Measurements from ENCODE around the gene IL4R.
"Not testable (repeated sequence)": the region's sequence is repeated elsewhere in the genome, so short reads cannot be mapped to it uniquely, and the experiment has no call there.

The IL4R gene

DNA sequence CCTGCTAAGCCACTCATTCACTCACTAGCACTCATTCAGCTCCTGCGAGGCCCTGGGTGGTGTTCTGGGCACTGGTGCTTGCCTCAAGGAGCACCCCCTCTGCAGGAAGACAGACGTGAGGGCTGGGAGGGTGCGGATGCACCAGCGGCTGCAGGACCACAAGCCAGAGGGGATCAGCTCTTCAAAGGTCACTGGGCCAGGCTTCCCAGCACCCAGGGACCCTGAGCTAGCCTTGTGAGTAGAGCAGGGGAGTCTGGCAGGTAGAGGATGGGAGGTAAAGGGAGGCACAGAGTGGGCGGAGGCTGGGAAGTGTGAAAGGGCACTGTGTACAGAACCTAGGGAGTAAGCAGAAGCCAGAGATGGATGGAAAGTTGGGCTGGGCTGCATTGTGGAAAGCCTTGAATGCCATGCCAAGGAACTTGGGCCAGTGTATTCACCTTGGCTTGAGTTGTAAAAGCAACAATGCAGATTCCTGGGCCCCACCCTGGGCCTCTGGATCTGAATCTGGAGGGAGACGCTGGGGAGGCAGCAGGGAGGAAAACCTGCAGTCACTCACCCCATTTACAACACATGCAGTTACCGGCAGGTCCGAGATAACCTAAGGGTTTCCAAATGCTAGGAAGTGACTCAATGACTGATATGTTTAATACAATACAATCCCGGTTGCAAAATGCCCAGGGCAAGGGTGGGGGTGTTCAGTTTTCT is 1.7 kb downstream of the IL4R start:
- peak; percentile 51 for DNase-seq (ENCODE audit: low spot score)

DNA sequence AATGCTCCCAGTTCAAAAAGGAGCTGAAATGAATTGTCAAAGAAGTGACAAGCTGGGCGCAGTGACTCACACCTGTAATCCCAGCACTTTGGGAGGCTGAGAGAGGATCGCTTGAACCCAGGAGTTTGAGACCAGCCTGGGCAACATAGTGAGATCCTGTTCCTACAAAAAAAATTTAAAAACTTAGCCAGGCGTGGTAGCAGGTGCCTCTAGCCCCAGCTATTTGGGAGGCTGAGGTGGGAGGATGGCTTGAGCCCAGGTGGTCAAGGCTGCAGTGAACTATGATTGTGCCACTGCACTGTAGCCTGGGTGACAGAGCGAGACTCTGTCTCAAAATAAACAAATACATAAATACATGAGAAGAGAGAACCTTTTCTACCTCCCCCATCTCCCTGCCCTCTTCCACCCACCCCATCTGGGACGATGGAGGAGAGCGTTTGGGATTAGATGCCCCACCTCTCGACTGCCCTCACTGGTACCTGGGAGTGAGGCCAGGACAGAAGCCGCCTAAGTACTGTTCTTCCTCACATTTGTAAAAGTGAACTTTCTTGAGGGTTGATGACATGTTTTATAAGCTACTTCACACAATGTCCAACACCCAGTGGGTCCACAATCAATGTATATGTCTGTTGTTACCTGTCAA is 2.4 kb downstream of the IL4R start:
- DNase-seq (ENCODE audit: low spot score): no peak

DNA sequence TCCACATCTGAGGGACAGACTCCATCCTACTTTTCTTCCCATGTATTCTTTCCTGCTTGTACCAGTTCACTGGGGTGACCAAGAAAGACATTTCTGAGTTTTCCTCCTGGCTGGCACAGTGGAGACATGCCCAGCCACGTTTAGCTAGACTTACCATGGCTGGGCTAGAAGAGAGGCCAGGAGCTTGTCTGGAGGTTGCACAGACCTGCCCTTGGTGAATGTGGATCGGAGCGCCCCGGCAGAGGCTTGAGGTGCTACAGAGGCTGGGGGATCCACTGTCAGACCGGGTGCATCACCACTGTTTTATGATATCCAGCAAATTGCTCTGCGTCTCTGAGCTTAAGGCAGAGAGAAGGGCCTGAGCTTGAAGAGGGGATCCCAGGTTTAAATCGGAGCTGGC is 3.5 kb downstream of the IL4R start:
- DNase-seq (ENCODE audit: low spot score): no peak

DNA sequence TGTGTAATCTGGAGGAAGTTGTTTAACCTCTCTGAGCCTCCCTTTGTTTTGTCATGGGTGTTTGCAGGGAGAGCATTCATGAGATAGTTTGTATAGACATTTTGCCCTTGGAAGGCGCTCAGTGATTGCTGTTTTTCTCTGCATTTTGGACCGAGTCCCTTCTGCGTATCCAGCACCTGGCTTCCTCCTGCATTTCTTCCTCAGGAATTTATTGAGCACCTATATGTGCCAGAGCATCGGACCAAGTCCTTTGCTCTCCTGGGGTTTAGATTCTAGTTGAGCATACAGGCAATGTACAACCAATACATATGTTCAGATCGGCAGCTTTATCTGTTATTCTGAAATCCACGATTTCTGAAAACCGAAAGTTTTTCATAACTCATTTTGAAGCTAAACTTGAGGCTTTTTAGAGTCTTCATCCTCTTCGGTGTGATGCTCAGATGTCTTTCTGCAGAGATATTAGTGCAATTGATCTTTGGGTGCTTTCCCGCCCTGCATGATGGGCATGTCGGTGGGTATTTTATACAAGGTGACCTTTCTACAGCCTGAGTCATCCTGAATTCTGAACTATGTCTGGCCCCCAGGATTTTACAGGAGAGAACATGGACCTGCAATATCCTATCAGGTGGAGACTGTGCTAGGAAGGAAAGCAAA is 4.1 kb downstream of the IL4R start:
- DNase-seq (ENCODE audit: low spot score): no peak

DNA sequence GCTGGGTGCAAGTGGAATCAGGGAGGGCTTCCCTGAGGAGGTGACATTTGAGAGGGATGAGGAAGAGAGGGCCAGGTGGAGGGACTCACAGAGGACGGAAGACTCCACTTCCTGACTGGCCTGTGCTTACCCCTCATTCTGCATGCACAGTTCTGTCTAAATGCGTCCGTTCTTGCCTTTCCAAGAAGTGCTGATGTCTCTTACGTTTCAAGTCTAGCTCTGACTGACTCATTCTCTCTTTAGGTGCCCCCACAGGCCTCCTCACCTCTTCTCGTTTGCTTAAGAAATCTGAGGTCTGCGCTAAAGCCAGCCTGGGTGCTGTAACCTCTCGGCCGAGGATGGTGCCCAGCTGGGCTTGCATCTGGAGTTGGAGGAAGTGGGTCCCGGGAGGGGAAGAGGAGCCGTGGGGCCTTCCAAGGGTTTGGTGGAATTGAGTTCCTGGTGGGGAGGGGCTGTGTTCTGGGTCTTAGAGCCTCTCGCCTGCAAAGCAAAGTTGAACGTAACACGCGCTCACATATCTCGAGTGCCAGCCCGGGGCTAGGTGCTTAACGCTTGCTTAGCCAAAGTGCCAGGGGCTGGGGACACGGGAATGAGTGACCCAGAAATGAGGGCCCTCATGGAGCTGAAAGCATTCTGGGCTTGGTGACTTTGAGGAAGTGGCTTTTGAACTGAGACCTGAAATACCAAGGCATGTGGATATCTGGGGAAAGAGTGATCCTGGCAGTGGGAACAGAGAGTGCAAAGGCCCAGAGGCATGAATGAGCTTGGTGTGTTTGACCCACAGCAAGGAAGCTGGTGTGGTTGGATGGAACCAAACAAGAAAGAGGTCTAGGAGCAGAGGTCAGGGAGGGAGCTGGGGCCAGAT is 4.8 kb downstream of the IL4R start:
- no peak for DNase-seq (ENCODE audit: low spot score)

DNA sequence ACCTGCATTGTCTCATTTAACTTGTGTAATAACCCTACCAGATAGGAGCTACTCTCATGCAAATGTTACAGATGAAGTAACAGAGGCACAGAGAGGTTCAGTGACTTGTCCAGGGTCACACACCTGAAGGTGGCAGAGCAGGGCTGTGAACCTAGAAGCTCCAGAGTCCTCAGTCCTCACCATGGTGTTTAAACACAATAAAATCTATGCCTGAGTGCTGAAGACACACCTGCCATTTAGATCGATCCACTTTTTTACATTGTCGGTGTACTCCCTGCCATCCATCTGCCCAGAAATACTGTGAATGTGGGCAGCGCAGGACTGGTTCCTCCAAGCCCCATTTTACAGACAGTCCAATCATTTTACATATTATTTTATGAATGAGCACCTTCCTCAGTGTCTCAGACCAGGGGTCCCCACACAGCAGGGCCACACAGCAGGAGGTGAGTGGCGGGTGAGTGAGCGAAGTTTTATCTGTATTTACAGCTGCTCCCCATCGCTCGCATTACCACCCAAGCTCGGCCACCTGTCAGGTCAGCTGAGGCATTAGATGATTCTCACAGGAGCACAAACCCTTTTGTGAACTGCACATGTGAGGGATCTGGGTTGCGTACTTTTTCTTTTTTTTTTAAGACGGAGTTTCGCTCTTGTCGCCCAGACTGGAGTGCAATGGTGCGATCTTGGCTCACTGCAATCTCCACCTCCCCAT is 5.6 kb downstream of the IL4R start:
- DNase-seq (ENCODE audit: low spot score): no peak

DNA sequence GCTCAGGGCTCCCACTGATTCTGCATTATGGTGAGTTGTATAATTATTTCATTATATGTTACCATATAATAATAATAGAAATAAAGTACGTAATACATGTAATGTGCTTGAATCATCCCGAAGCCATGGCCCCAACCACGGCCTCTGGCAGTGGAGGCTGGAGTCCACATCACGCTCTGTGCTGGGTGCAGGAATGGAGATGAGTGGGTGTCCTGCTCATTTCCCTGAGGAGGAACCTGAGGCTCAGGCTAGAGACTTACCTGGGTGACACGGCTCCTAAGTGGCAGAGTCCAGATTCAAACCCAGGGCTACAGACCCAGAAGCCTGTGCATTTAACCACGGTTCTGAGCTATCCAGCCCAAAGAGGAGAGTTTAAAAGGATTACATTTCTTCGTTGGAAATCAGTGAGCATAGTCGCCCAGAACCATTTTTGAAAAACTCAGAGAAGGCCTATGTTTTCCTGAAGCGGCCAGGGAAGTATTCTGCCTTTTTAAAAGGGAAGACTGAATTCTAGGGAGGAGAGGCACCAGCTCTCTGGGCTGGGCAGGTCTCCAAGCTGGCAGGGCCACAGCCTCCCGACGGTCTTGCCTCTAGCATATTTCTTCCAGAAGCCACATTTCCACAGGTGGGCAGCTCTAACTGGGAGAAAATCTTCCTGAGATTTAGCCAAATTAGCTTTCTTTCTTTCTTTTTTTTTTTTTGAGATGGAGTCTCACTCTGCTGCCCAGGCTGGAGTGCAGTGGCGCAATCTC is 6.7 kb downstream of the IL4R start:
- DNase-seq (ENCODE audit: low spot score): no peak

DNA sequence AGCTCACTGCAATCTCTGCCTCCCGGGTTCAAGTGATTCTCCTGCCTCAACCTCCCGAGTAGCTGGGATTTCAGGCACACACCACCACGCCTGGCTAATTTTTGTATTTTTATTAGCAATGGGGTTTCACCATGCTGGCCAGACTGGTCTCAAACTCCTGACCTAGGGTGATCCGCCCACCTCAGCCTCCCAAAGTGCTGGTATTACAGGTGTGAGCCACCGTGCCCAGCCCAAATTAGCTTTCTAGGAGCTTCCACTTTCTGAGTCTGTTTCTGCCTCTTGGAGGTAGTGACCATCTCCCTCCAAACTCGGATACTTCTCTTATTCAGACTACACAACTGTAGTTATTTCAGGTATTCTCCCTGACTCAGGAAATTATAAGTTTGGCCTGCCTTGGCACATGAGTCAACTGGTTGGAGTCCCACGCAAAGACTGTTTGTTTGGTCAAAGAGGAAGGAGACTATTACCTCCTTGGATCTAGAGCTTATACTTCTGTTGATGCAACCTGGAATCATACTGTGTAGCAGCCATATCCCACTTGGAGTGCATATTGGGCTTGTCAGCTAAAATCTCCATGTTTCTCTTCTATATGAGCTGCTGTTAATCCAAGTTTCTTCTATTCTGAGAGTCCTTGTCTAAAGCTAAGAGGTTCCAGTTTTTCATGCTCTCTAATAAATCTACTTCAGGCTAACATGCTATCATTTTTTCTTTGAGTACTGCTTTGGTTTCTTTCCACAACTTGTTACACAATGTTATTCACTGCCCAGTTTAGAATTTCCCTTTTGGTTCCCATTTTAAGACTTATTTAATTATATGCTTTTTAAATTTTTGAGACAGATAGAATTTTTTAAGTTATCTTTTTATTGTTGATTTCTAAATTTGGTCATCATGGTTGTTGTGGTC is 7.5 kb downstream of the IL4R start:
- no peak for DNase-seq (ENCODE audit: low spot score)

DNA sequence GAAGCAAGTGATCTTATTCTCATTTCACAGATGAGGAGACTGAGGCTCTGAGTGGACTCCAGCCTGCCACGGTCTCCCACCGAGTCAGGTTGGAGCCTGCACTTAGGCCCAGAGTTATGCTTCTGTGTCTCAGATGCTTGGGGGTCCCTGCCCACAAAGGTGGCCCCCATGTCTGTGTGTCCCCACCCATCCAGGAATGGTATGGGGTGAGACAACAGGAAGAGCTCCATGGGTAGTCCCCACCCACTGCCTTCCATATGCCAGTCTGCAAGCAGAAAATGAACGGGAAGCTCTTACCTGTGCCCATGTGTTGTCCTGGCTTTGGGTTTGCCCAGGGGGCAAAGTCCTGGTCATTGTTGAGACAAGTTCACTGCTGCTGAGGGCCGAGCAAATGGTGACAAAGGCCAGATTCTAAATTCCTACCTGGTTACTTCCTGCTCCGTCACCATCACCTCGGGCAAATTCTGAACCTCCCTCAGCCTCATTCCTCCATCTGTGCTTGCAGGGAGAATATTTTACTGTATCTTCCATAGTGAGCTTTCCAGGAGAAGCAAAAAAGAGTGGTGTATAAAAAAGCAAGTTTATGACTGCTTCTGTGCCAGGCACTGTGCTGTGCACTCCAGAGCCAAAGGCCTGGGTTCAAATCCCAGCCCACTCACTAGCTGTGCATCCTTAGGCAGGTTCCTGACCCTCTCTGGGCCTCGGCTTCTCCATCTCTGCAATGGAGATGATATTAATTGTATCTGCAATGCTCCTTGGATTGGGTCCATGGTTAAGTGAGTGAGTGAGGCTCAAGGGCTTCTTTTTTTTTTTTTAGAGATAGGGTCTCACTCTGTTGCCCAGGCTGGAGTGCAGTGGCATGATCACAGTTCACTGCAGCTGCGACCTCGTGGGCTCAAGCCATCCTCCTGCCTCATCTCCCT is 9.3 kb downstream of the IL4R start:
- DNase-seq (ENCODE audit: low spot score): no peak

DNA sequence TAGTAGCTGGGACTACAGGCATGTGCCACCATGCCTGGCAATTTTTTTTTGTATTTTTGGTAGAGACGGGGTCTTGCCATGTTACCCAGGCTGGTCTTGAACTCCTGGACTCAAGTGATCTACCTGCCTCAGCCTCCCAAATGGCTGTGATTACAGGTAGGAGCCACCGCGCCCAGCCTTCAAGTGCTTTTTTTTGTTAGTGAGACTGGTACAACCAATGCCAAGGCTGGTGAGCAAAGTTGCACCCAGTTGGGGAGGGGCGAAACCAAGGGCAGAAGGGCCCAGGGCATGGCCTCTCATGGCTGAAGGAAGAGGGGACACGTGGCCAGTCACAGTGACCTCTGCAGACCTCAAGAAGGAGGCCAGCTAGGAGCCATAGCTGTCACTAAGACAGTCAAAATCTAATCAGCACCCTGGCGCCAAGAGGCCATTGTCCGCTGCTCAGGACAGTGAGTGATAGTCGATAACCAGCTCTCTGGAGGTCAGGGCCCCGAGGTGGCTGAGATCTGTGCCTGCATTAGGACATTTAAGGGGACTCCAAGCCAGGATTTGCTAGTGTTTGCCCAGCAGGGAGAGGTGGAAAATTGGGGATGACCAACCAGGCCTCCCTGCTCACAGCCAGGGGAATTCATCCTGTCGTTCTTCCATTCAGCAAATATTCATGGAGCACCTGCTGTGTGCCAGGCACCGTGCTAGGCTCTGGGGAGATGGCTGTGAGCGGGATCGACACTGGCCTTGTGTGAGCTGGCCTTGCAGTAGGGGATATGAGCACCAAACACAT is 10.2 kb downstream of the IL4R start:
- no peak for DNase-seq (ENCODE audit: low spot score)

DNA sequence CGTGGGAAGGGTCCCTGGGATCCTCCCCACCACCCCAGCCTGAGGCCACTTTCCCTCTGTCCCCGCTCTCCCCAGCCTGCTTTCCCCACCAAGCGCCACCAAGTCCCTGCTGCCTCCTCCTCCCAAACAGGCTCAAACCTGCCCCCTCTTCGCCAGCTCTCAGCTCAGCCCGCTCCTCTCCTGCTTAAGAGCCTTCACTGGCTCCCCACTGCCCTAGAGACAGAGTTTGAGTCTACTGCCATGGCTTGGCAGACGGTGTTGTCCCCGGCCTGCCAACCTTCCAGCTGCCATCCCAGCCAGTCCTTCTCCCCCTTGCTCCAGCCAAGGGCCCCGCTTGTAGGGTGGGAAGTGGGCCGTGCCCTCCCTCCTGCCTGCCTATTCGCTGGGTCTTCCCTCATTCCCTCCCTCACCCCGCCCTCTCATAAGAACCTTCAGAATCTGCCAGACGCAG is 11.1 kb downstream of the IL4R start:
- no peak for DNase-seq (ENCODE audit: low spot score)

DNA sequence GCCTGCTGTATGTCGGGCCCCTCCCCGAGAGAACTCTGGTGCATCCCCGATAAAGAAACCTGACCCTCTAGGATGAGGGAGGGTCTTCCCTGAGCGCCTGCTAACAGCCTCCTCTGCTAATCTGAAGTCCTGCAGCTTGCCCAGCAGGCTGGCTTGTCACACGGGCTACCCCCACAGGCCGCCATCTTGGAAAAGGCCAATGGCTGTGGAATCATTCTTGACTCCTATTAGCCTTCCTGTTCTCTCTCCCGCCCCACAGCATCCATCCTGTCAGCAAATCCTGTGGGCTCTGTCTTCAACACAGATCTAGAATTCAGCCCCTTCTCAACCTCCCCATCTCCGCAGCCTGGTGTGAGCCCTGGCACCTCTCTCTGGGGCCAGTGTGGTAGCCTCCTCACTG is 12.0 kb downstream of the IL4R start:
- DNase-seq (ENCODE audit: low spot score): no peak

DNA sequence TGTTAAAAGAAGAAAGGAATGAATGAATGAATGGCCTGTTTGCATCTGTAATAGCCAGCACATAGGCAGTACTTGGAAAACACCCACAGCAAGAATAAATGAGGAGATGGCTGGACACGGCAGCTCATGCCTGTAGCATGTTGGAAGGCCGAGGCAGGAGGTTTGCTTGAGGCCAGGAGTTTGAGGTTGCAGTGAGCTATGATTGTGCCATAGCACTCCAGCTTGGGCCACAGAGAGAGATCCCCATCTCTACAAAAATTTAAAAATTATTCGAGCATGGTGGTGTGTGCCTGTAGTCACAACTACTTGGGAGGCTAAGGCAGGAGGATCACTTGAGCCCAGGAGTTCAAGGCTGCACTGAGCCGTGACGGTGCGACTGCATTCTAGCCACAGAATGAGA is 12.5 kb downstream of the IL4R start:
- no peak for DNase-seq (ENCODE audit: low spot score)

DNA sequence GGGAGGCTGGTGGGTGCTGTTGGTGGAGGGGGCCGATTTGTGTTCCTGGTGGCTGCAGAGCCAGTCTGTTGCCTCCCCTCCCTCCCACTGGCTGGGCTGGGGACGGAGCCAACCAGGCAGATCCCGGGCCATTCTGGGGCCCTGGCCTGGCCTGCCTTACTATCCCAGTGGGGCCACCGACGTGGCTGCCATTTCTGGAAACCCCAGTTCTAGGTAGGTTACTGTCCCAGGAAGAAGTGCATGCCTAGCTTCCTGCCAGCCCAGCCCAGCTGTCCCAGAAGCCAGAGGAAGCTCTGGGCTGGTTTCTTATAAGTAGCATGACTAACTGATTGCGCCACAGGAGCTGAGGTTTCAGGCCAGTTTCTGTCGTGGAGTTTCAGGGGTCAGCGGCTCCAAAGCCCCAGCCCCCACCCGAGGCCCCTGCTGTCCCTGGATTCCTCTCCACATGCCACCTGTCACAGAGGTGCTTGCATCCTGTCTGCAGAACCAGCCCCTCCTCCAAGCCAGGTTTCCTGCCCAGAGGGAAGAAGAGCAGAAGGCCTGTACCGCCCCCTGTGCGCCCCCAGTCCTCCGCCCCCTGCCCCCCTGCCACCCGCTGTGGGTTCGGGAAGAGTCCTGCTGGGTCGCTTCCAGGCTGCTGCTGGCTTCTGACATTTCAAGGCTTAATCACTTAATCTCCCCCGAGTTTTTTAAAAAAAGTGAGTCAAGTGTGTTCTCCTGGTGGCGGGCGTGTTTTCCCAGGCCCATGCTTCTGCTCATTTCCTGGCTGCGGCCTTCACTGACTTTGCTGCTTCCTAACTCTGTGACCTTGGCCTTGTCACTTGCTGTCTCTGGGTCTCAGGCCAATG is 13.2 kb downstream of the IL4R start:
- DNase-seq (ENCODE audit: low spot score): peak; percentile 93

DNA sequence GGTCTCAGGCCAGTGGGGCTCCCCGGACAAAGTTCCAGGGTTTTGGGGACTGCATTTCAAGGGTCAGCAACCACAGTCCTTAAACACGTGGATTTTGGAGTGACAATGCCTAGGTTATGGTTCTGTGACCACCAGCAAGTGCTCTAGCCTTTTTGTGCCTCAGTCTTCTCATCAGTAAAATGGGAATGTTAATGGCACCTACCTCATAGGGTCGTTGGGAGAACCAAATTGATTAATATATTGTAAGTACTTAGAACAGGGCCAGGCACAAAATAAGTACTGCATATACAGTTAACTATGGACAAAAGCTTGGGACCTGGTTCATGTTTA is 13.8 kb downstream of the IL4R start:
- no peak for DNase-seq (ENCODE audit: low spot score)

DNA sequence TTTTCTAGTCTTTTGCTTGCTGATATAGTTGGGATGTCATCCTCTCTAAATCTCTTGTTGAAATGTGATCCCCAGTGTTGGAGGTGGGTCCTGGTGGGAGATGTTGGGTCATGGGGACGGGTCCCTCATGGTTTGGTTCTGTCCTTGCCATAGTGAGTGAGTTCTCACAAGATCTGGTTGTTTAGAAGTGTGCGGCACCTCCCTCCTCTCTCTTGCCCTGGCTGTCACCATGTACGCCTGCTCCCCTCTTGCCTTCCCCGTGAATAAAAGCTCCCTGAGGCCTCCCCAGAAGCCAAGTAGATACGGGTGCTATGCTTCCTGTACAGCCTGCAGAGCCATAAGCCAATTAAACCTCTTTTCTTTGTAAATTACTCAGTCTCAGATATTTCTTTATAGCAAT is 15.2 kb downstream of the IL4R start:
- DNase-seq (ENCODE audit: low spot score): no peak

DNA sequence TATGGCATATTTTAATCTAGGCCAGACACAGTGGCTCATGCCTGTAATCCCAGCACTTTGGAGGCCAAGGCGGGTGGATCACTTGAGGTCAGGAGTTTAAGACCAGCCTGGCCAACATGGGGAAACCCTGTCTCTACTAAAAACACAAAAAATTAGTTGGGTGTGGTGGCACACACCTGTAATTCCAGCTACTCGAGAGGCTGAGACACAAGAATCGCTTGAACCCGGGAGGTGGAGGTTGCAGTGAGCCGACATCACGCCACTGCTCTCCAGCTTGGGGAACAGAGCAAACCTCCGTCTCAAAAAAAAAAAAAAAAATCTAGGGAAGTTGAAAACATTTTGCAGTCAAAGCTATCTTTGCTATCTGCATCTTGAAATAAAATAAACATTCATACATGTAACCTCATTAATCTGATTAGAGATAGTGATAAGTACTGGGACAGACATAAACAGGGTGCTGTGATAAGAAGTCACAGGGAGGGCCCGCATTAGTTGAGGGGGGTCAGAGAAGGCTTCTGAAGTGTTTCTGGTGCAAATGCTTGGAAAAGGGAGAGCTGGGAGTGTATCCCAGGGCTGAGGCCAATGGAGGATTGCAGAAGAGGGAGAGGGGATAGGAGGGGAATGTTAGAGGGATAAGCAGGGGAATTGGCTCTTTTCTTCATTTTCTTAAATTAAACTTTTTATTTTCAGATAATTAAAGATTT is 15.8 kb downstream of the IL4R start:
- not testable (repeated sequence) for DNase-seq (ENCODE audit: low spot score)

Measured in AG08395 (cell line).